Endodermal cell (in vitro differentiated cells): ENCODE results near the gene ZFP64. TPM values are rescaled to one million over a fixed set of nuclear protein-coding genes. Genes with fewer than 3 reads are reported as not detected.
"Not testable (repeated sequence)": the region's sequence is repeated elsewhere in the genome, so short reads cannot be mapped to it uniquely, and the experiment has no call there.

ENCODE experiments used
- DNase-seq: peaks from one replicate; pipeline ENCODE4 v3.0.0-alpha.2; 2017
- H3K27ac ChIP-seq: 2 replicates; pipeline ENCODE4 v1.5.1; 2013; ENCODE audit warnings: mild to moderate bottlenecking, low read depth, low read length, moderate library complexity
- H3K27me3 ChIP-seq: 2 replicates; pipeline ENCODE4 v1.6.1; 2013; ENCODE audit warnings: mild to moderate bottlenecking, low read length, moderate library complexity; ENCODE audit not compliant: insufficient read depth, control insufficient read depth, poor library complexity, severe bottlenecking
- H3K36me3 ChIP-seq: 2 replicates; pipeline ENCODE4 v1.7.0; 2013; ENCODE audit warnings: mild to moderate bottlenecking, low read length, moderate library complexity; ENCODE audit not compliant: control insufficient read depth, insufficient read depth
- H3K4me1 ChIP-seq: one replicate; pipeline ENCODE4 v1.7.0; 2013; ENCODE audit warnings: low read length; ENCODE audit not compliant: control insufficient read depth, insufficient read depth
- H3K4me3 ChIP-seq: 2 replicates; pipeline ENCODE4 v1.5.1; 2013; ENCODE audit warnings: mild to moderate bottlenecking, low read length, moderate library complexity
- H3K9ac ChIP-seq: 2 replicates; pipeline ENCODE4 v1.6.1; 2013; ENCODE audit warnings: mild to moderate bottlenecking, low read length, moderate library complexity; ENCODE audit not compliant: poor library complexity, severe bottlenecking; ENCODE audit errors: extremely low read depth
- H3K9me3 ChIP-seq: 2 replicates; pipeline ENCODE4 v1.6.1; 2013; ENCODE audit warnings: mild to moderate bottlenecking, low read length, moderate library complexity; ENCODE audit not compliant: control insufficient read depth
- H3K27ac Mint-ChIP-seq: 2 replicates; pipeline ENCODE4 v1.8.0; 2020; ENCODE audit warnings: mixed read lengths
- H3K27me3 Mint-ChIP-seq: 2 replicates; pipeline ENCODE4 v1.8.0; 2021; ENCODE audit warnings: mild to moderate bottlenecking, mixed read lengths; ENCODE audit not compliant: insufficient read depth
- H3K36me3 Mint-ChIP-seq: 2 replicates; pipeline ENCODE4 v1.8.0; 2020; ENCODE audit warnings: low read depth, mixed read lengths
- H3K4me1 Mint-ChIP-seq: 2 replicates; pipeline ENCODE4 v1.8.0; 2020; ENCODE audit warnings: mixed read lengths
- H3K4me3 Mint-ChIP-seq: 2 replicates; pipeline ENCODE4 v1.8.0; 2020; ENCODE audit warnings: mild to moderate bottlenecking, moderate library complexity, mixed read lengths
- H3K9me3 Mint-ChIP-seq: 2 replicates; pipeline ENCODE4 v1.8.0; 2020; ENCODE audit warnings: mild to moderate bottlenecking, mixed read lengths
- WGBS, 2 experiments: methylation state at CpG; one replicate each; pipeline versions ENCODE4 v1.1.5 to v1.1.7; 2013; ENCODE audit warnings: missing lambda C conversion rate in 2 of 2, mixed read lengths in 1 of 2; ENCODE audit not compliant: insufficient coverage in 1 of 2, insufficient read length in 1 of 2; 5-methylcytosine and 5-hydroxymethylcytosine counted together
- total RNA-seq, 2 donors: library from RNA; stranded (reverse); fragmentation: NEBNext Ultra II Directional in 1 of 2; extraction: Animal tissue kit (Norgen Biotek cat#: 25700) in 1 of 2; gene quantifications; 2 replicates in 1 of 2; 3 replicates in 1 of 2; pipeline ENCODE4 v1.2.1, GENCODE V29; 2021
- TF ChIP-seq, protein P1 (sequence below): fragments of 200-600 bp; sonication (generic); conservative IDR thresholded peaks from 2 replicates; pipeline ENCODE4 v1.5.0; 2021; ENCODE audit warnings: antibody characterized with exemption, mild to moderate bottlenecking

The ZFP64 gene
- total RNA-seq, 2 donors from 2014 or later = 24.4 to 32.6 TPM

DNA sequence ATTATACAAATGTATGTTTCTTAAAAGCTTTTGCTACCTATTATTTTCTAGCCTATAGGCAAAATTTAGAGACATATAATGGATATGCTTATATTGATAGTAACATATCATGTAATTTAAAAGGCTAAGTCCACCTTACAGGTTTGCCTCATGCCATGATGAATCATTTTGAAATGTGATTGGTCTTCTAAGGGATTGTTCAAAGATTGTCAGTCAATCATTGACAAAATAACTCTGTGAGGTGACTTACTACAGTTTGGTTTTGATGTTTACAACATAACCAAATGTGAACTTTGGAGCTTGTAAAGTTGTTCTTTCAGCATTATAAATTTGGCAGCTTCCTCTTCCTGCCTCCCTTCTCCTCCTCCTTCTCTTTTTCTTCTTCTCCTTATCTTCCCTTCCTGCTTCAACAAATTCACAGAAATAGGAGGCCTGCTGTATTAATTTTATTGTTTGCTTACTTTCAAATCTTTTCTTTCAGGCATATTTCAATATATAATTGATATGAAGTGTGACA, 39.7 kb upstream of the ZFP64 start:
- H3K36me3 ChIP-seq = no peaks in the 10 kb centered on the region
- no peaks in the 10 kb centered on the region for H3K4me1 ChIP-seq
- H3K9ac ChIP-seq = no peak overlapping the region
- Mint-ChIP-seq H3K36me3 (no peaks in the 10 kb centered on the region), H3K9me3 (no peaks in the 10 kb centered on the region), H3K4me3 (no peak overlapping the region), H3K27me3 (no peaks in the 10 kb centered on the region), H3K27ac (no peak overlapping the region), H3K4me1 (no peaks in the 10 kb centered on the region)
- no peaks in the 10 kb centered on the region for H3K9me3 ChIP-seq
- no peak overlapping the region for H3K4me3 ChIP-seq
- TF ChIP-seq, protein P1, sequence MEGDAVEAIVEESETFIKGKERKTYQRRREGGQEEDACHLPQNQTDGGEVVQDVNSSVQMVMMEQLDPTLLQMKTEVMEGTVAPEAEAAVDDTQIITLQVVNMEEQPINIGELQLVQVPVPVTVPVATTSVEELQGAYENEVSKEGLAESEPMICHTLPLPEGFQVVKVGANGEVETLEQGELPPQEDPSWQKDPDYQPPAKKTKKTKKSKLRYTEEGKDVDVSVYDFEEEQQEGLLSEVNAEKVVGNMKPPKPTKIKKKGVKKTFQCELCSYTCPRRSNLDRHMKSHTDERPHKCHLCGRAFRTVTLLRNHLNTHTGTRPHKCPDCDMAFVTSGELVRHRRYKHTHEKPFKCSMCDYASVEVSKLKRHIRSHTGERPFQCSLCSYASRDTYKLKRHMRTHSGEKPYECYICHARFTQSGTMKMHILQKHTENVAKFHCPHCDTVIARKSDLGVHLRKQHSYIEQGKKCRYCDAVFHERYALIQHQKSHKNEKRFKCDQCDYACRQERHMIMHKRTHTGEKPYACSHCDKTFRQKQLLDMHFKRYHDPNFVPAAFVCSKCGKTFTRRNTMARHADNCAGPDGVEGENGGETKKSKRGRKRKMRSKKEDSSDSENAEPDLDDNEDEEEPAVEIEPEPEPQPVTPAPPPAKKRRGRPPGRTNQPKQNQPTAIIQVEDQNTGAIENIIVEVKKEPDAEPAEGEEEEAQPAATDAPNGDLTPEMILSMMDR = no peak
- H3K27ac ChIP-seq = no peak overlapping the region
- no peak for DNase-seq
- no peaks in the 10 kb centered on the region for H3K27me3 ChIP-seq

DNA sequence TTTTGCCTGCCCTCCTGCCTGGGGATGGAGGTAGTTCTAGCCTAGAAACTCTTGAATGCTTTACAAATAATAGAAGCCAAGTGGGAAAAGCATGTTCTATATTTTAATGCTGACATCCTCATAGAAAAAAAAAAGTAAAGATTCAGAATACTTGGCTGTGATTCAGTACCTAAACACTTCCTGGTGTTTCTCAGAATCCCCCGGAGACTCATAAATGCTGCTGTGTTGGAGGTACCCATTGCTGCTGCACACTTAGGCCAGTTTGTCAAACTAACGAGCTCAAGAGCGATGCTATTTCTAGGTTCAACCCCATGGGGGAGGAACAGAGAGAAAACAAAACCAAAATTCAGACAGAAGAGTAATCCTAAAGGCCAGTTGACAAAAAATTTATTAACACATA, 38.8 kb upstream of the ZFP64 start:
- Histone ChIP-seq H3K27ac (no peak overlapping the region), H3K9me3 (no peaks in the 10 kb centered on the region), H3K9ac (no peak overlapping the region), H3K4me1 (no peaks in the 10 kb centered on the region), H3K4me3 (no peak overlapping the region), H3K27me3 (no peaks in the 10 kb centered on the region), H3K36me3 (no peaks in the 10 kb centered on the region)
- TF ChIP-seq, protein P1 = no peak
- Mint-ChIP-seq H3K27ac (no peak overlapping the region), H3K4me1 (no peaks in the 10 kb centered on the region), H3K9me3 (no peaks in the 10 kb centered on the region), H3K4me3 (no peak overlapping the region), H3K36me3 (no peaks in the 10 kb centered on the region), H3K27me3 (no peaks in the 10 kb centered on the region)
- no peak for DNase-seq
- WGBS, 2 experiments = 89 to 92% methylated on average over 2 to 3 of the region's 3 CpGs

DNA sequence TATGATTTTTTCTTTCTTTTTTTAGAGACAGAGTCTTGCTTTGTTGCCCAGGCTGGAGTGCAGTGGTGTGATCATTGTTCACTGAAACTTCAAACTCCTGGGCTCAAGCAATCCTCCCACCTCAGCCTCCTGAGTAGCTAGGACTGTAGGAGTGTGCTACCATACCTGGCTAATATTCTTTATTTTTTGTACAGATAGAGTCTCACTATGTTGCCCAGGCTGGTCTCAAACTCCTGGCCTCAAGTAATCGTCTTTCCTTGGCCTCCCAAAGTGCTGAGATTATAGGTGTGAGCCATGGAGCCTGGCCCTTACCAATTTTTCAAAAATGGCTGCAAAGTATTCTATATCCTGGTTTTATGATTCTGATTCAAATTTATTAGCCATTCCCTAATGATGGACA, 37.8 kb upstream of the ZFP64 start:
- H3K4me1 Mint-ChIP-seq, H3K36me3 Mint-ChIP-seq, H3K4me3 ChIP-seq, H3K9me3 ChIP-seq, H3K27me3 ChIP-seq, H3K9ac ChIP-seq, H3K27ac ChIP-seq, H3K27ac Mint-ChIP-seq, H3K4me3 Mint-ChIP-seq, H3K4me1 ChIP-seq, H3K9me3 Mint-ChIP-seq, H3K36me3 ChIP-seq, DNase-seq, H3K27me3 Mint-ChIP-seq: not testable (repeated sequence)
- 88 to 100% methylated on average over 1 of the region's 1 CpG for WGBS, 2 experiments

DNA sequence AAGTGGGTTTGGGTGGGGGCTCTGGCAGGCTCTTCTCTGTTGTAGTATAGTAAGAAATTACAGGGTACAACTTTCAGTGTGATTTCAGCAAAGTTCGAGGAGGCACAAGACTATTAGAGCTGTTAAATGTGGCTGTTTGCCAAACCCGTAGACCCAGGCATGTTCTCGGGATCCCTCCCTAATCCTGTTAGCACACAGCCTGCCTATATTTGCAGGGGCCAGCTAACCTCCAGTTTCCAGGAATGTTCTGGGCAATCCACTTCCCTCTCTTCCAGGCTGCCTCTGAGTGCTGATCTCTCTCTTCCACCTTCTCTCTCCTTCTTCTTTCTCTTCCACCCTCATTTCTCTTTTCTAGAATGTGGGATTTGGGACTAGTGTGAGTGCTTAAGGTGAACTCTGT, 34.8 kb upstream of the ZFP64 start:
- Histone ChIP-seq H3K9me3 (peaks cover 2% of the 10 kb centered on the region), H3K27ac (no peak overlapping the region), H3K27me3 (no peaks in the 10 kb centered on the region), H3K4me3 (no peak overlapping the region), H3K4me1 (no peaks in the 10 kb centered on the region), H3K36me3 (no peaks in the 10 kb centered on the region), H3K9ac (no peak overlapping the region)
- 69 to 76% methylated on average over 2 to 3 of the region's 3 CpGs for WGBS, 2 experiments
- no peak overlapping the region for H3K27ac Mint-ChIP-seq
- H3K36me3 Mint-ChIP-seq = no peaks in the 10 kb centered on the region
- H3K4me3 Mint-ChIP-seq = no peak overlapping the region
- H3K9me3 Mint-ChIP-seq = peaks cover 6% of the 10 kb centered on the region
- no peak for DNase-seq
- H3K4me1 Mint-ChIP-seq = no peaks in the 10 kb centered on the region
- no peaks in the 10 kb centered on the region for H3K27me3 Mint-ChIP-seq
- TF ChIP-seq, protein P1 = no peak
